Measurements from ENCODE around the gene ALDH4A1. TPM values are rescaled to one million over a fixed set of nuclear protein-coding genes. Genes with fewer than 3 reads are reported as not detected.

ALDH4A1 gene
- total RNA-seq, 3 donors from 2014 or later: 2.7 to 7.7 (median 5.6) TPM

DNA sequence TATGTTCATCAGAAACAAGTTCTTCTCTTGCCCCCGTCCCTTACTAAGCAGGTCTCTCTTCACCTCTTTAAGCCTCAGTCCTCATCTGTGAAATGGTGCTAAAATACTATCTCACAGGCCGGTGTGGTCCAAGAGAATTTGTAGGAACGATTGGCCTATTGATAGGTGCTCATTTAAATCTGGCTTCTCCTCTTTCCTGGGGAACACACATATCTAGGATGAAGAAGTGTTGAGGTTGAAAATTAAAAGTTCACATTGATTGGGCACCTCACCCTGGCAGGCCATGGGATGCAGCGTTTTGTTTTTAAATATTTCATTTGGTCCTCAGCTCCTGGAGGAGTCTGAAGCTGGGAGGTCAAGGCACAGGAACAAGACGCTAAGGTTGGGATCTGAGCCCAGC is 34.0 kb downstream of the ALDH4A1 start:
- H3K36me3 ChIP-seq (ENCODE audit: low read depth): no peaks in the 10 kb centered on the region
- DNase-seq (no peak), ATAC-seq (no peak)
- intact Hi-C loops (cut with DNase I, micrococcal nuclease): no loop called here
- H3K4me3 ChIP-seq: no peak overlapping the region
- TF ChIP-seq CTCF (IDR thresholded peaks at IDR 0.05): no peak
- H3K9me3 ChIP-seq: no peaks in the 10 kb centered on the region
- H3K4me1 ChIP-seq (ENCODE audit: low read depth): no peaks in the 10 kb centered on the region

GRCh38 chr1:18866846-18867245 is 35.5 kb downstream of the ALDH4A1 start:
- no peak overlapping the region for H3K4me3 ChIP-seq
- H3K4me1 ChIP-seq (ENCODE audit: low read depth): no peaks in the 10 kb centered on the region
- ATAC-seq (no peak), DNase-seq (no peak)
- H3K36me3 ChIP-seq (ENCODE audit: low read depth): no peaks in the 10 kb centered on the region
- intact Hi-C loops (cut with DNase I, micrococcal nuclease): no loop called here
- H3K9me3 ChIP-seq: no peaks in the 10 kb centered on the region
- TF ChIP-seq CTCF (IDR thresholded peaks at IDR 0.05): no peak

DNA sequence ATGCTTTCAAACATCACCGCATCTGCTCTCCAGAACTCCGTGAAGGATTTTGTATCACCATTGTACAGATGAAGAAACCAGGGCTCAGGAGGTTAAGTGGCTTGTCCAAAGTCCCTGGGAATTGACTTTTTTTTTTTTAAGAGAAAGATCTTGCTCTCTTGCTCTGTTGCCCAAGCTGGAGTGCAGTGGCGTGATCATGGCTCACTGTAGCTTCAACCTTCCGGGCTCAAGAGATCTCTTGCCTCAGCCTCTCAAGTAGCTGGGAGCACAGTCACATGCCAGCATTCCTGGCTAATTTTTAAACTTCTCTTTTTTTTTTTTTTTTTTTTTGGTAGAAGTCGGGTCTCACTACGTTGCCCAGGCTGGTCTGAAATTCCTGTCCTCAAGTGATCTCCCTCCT is 36.0 kb downstream of the ALDH4A1 start:
- Histone ChIP-seq H3K9me3 (no peaks in the 10 kb centered on the region), H3K36me3 (ENCODE audit: low read depth) (no peaks in the 10 kb centered on the region), H3K4me1 (ENCODE audit: low read depth) (no peaks in the 10 kb centered on the region), H3K4me3 (no peak overlapping the region)
- TF ChIP-seq CTCF (IDR thresholded peaks at IDR 0.05): no peak
- intact Hi-C loops (cut with DNase I, micrococcal nuclease): no loop called here
- DNase-seq (no peak), ATAC-seq (no peak)

- no peak for TF ChIP-seq CTCF (IDR thresholded peaks at IDR 0.05)
- ATAC-seq: no peak
- Histone ChIP-seq H3K4me1 (ENCODE audit: low read depth) (no peaks in the 10 kb centered on the region), H3K36me3 (ENCODE audit: low read depth) (no peaks in the 10 kb centered on the region), H3K9me3 (no peaks in the 10 kb centered on the region), H3K4me3 (no peak overlapping the region)
- DNase-seq: no peak
- intact Hi-C loops (cut with DNase I, micrococcal nuclease): no loop called here
These were observed 37.2 kb downstream of the ALDH4A1 start for GRCh38 chr1:18865176-18865575.

- Histone ChIP-seq H3K36me3 (ENCODE audit: low read depth) (no peaks in the 10 kb centered on the region), H3K4me1 (ENCODE audit: low read depth) (no peaks in the 10 kb centered on the region), H3K9me3 (no peaks in the 10 kb centered on the region), H3K4me3 (no peak overlapping the region)
- DNase-seq: no peak
- no peak for ATAC-seq
- no peak for TF ChIP-seq CTCF (IDR thresholded peaks at IDR 0.05)
- intact Hi-C loops (cut with DNase I, micrococcal nuclease): no loop called here
These were observed 40.8 kb downstream of the ALDH4A1 start for GRCh38 chr1:18861590-18861989.

DNA sequence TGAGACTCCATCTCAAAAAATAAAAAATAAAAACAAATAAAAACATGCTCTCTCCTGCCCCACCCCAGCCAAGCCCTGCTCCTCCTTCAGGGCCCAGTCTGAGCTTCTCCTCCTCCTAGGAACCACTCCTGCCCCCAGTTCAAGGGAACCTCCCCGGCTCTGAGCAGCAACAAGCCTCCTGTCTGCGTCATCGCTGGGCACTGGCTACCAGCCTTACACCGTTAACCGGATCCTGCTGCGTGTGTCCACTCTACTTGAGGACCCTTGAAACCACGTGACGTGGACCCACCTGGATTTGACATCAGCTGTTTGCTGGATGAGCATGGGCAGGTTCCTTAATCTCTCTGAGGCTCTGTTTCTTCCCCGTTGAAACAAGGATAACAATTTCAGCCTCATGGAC is 41.3 kb downstream of the ALDH4A1 start:
- Histone ChIP-seq H3K36me3 (ENCODE audit: low read depth) (no peaks in the 10 kb centered on the region), H3K4me3 (no peak overlapping the region), H3K9me3 (no peaks in the 10 kb centered on the region), H3K4me1 (ENCODE audit: low read depth) (no peaks in the 10 kb centered on the region)
- ATAC-seq (no peak), DNase-seq (no peak)
- intact Hi-C loops (cut with DNase I, micrococcal nuclease): no loop called here
- TF ChIP-seq CTCF (IDR thresholded peaks at IDR 0.05): no peak
